Measurements from ENCODE around the gene STC2. TPM values are rescaled to one million over a fixed set of nuclear protein-coding genes. Genes with fewer than 3 reads are reported as not detected.

Gene STC2
- total and polyA plus RNA-seq, 2 of the 4 experiments (the other 2 are of a cell fraction): 87.5 to 270 TPM

GRCh38 chr5:173300389-173301047 lies 27.7 kb downstream of the STC2 start:
- H3K36me3 ChIP-seq (ENCODE audit: control insufficient read depth, insufficient read depth, low read length): no peaks in the 10 kb centered on the region
- 85% methylated on average over 2 of the region's 6 CpGs; no CpG with 5 or more reads in 1 of the 2 experiments for WGBS, 2 experiments (ENCODE audit: extremely low coverage in 2 of 2, insufficient read length in 1 of 2)
- DNase-seq (no peak), ATAC-seq (ENCODE audit: low read depth) (no peak)
- H3K18ac ChIP-seq (ENCODE audit: low read depth, low read length): no peak overlapping the region
- intact Hi-C loops (cut with micrococcal nuclease): no loop called here
- H4K8ac ChIP-seq (ENCODE audit: low read depth in 2 of 2, low read length in 2 of 2): no peak overlapping the region
- H3K4me2 ChIP-seq (ENCODE audit: low read depth, low read length): no peak overlapping the region
- H2BK120ac ChIP-seq (ENCODE audit: low read depth, low read length): no peak overlapping the region; the same call in 1 of the 2 replicates
- peaks cover 18% of the 10 kb centered on the region for H3K4me1 ChIP-seq (ENCODE audit: control insufficient read depth, insufficient read depth, low read length)
- BruUV-seq (replicated peaks): no TSS peak
- H3K27ac ChIP-seq (ENCODE audit: insufficient read depth, low read length): no peak overlapping the region
- no peak overlapping the region for H3K14ac ChIP-seq (replicated peaks; ENCODE audit: low read depth, low read length)
- in situ Hi-C loops (cut with MboI; ENCODE audit: low sequenced_read_pairs): no loop called here
- no peak overlapping the region for H3K9ac ChIP-seq (ENCODE audit: low read depth, low read length)
- no peaks in the 10 kb centered on the region for H3K27me3 ChIP-seq (ENCODE audit: control insufficient read depth, insufficient read depth, low read length)
- no peak overlapping the region for H4K91ac ChIP-seq (ENCODE audit: insufficient read depth, low read depth, low read length)
- H2AFZ ChIP-seq (replicated peaks; ENCODE audit: low read length, poor library complexity): no peak overlapping the region
- H3K4ac ChIP-seq (ENCODE audit: low read depth, low read length): 0 out of 2 replicates have a peak overlapping the region, but pooled peaks have one; percentile 2
- ChIA-PET CTCF (interaction anchor here (1.1 kb wide), 1 partner anchor 31 kb away, joined by 4 read pairs; no protein-coding TSS in a partner anchor), POLR2A (ENCODE audit: unreplicated experiment) (no interaction called here)
- no peak overlapping the region for H3K56ac ChIP-seq (ENCODE audit: extremely low read depth, insufficient read depth, low read length)
- no peaks in the 10 kb centered on the region for H3K9me3 ChIP-seq (ENCODE audit: control insufficient read depth, insufficient read depth, low read length)
- TF ChIP-seq RFX5 (IDR thresholded peaks at IDR 0.05; ENCODE audit: low read depth, low read length) (no peak), CTCF (conservative IDR thresholded peaks at IDR 0.05; ENCODE audit: low read depth, low read length) (no peak), CEBPB (IDR thresholded peaks at IDR 0.05; ENCODE audit: low read depth, low read length) (no peak), FOS (IDR thresholded peaks at IDR 0.05; ENCODE audit: low read depth, low read length) (no peak), POLR2A (IDR thresholded peaks at IDR 0.05; ENCODE audit: low read depth, low read length) (no peak), MXI1 (IDR thresholded peaks at IDR 0.05; ENCODE audit: borderline replicate concordance, low read depth, low read length) (no peak), RAD21 (IDR thresholded peaks at IDR 0.05; ENCODE audit: low read length) (no peak), SMC3 (IDR thresholded peaks at IDR 0.05; ENCODE audit: low read depth, low read length) (no peak), USF2 (IDR thresholded peaks at IDR 0.05; ENCODE audit: low read depth, low read length) (no peak), CHD1 (IDR thresholded peaks at IDR 0.05; ENCODE audit: low read depth, low read length) (no peak), NFE2L2 (IDR thresholded peaks at IDR 0.05; ENCODE audit: low read depth, low read length) (no peak), MAZ (IDR thresholded peaks at IDR 0.05; ENCODE audit: borderline replicate concordance, low read depth, low read length) (no peak), RCOR1 (IDR thresholded peaks at IDR 0.05; ENCODE audit: insufficient replicate concordance, low read length) (no peak), BHLHE40 (IDR thresholded peaks at IDR 0.05; ENCODE audit: low read depth, low read length) (no peak), MAFK (IDR thresholded peaks at IDR 0.05; ENCODE audit: low read depth, low read length) (no peak)
- TF ChIP-seq, protein P1, sequence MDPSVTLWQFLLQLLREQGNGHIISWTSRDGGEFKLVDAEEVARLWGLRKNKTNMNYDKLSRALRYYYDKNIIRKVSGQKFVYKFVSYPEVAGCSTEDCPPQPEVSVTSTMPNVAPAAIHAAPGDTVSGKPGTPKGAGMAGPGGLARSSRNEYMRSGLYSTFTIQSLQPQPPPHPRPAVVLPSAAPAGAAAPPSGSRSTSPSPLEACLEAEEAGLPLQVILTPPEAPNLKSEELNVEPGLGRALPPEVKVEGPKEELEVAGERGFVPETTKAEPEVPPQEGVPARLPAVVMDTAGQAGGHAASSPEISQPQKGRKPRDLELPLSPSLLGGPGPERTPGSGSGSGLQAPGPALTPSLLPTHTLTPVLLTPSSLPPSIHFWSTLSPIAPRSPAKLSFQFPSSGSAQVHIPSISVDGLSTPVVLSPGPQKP (IDR thresholded peaks at IDR 0.05; ENCODE audit: borderline replicate concordance, low read depth, low read length): no peak
- H3K9me1 ChIP-seq (ENCODE audit: insufficient read depth, low read length): peaks cover 7% of the 10 kb centered on the region; the same call in 1 of the 2 replicates
- H4K20me1 ChIP-seq (ENCODE audit: insufficient read depth, low read length): peaks cover 3% of the 10 kb centered on the region; the same call in 1 of the 2 replicates
- H3K79me1 ChIP-seq (ENCODE audit: low read depth in 1 of 2, low read length in 2 of 2): no peaks in the 10 kb centered on the region
- dilution Hi-C loops (cut with HindIII; ENCODE audit: low sequenced_read_pairs, unreplicated experiment): no loop called here
- H2AK9ac ChIP-seq (replicated peaks; ENCODE audit: low read depth, low read length, poor library complexity): no peak overlapping the region
- H2AK5ac ChIP-seq (ENCODE audit: low read depth, low read length): 0 out of 2 replicates have a peak overlapping the region, but pooled peaks have one; percentile 53
- no peak overlapping the region for H4K5ac ChIP-seq (ENCODE audit: low read depth, low read length)
- H3K4me3 ChIP-seq (ENCODE audit: insufficient read depth, low read depth, low read length): no peak overlapping the region
- no peak overlapping the region for H3K23ac ChIP-seq (ENCODE audit: low read depth, low read length)
- no peak overlapping the region for H2BK15ac ChIP-seq (ENCODE audit: low read depth, low read length)
- H2BK5ac ChIP-seq (ENCODE audit: low read depth, low read length, poor library complexity, severe bottlenecking): no peak overlapping the region
- H2BK20ac ChIP-seq (ENCODE audit: low read depth, low read length): no peak overlapping the region

Measured in IMR-90 (cell line).